GM23338 (cell line): ENCODE measurements around the gene P2RY13.

Experiments used
- CREB1 ChIP-seq: fragments of 250-450 bp; sonication (Bioruptor Pico); IDR thresholded peaks from 2 replicates; pipeline ENCODE4 v1.5.0; 2020; ENCODE audit warnings: low read depth, mild to moderate bottlenecking, moderate library complexity
- EZH2 ChIP-seq: fragments of 200-600 bp; sonication (generic); IDR thresholded peaks from one replicate; pipeline ENCODE4 v1.8.0; 2017; ENCODE audit warnings: antibody characterized with exemption, mild to moderate bottlenecking, low read depth; ENCODE audit not compliant: unreplicated experiment
- EZH2phosphoT487 ChIP-seq: fragments of 200-600 bp; sonication (generic); IDR thresholded peaks from one replicate; pipeline ENCODE4 v1.8.1; 2018; ENCODE audit warnings: antibody characterized with exemption; ENCODE audit not compliant: unreplicated experiment
- JUNB ChIP-seq: IDR thresholded peaks from one replicate; pipeline ENCODE4 v1.6.1; 2016; ENCODE audit warnings: antibody characterized with exemption; ENCODE audit not compliant: unreplicated experiment
- NANOG ChIP-seq: IDR thresholded peaks from 2 replicates; pipeline ENCODE4 v1.6.1; 2016; ENCODE audit warnings: antibody characterized with exemption, borderline replicate concordance
- POLR2AphosphoS5 ChIP-seq: IDR thresholded peaks from 2 replicates; pipeline ENCODE4 v1.6.1; 2016; ENCODE audit warnings: antibody characterized with exemption, low read depth
- STAT1 ChIP-seq: IDR thresholded peaks from one replicate; pipeline ENCODE4 v1.6.1; 2016; ENCODE audit warnings: antibody characterized with exemption; ENCODE audit not compliant: unreplicated experiment
- ZNF114 ChIP-seq: fragments of 250-450 bp; sonication (Bioruptor Pico); IDR thresholded peaks from 2 replicates; pipeline ENCODE4 v1.5.0; 2020; ENCODE audit warnings: mild to moderate bottlenecking, moderate library complexity
- ZNF331 ChIP-seq: fragments of 250-450 bp; sonication (Bioruptor Pico); IDR thresholded peaks from 2 replicates; pipeline ENCODE4 v1.5.0; 2020; ENCODE audit warnings: low read depth, mild to moderate bottlenecking, moderate library complexity
- TF ChIP-seq, protein P1 (sequence below), 2 experiments: fragments of 200-600 bp in 1 of 2; sonication (generic) in 1 of 2; conservative IDR thresholded peaks; 2 replicates each; pipeline versions ENCODE4 v1.5.1 to v1.6.1; 2016 to 2017; ENCODE audit warnings: antibody characterized with exemption in 2 of 2, low read depth in 2 of 2, mild to moderate bottlenecking in 2 of 2, moderate library complexity in 1 of 2
- TF ChIP-seq, protein P2 (sequence below): IDR thresholded peaks from one replicate; pipeline ENCODE4 v1.6.1; 2018; ENCODE audit warnings: antibody characterized with exemption; ENCODE audit not compliant: unreplicated experiment
- TF ChIP-seq, protein P3 (sequence below): fragments of 250-450 bp; sonication (Bioruptor Pico); IDR thresholded peaks from 2 replicates; pipeline ENCODE4 v1.5.0; 2020; ENCODE audit warnings: mild to moderate bottlenecking, moderate library complexity

DNA sequence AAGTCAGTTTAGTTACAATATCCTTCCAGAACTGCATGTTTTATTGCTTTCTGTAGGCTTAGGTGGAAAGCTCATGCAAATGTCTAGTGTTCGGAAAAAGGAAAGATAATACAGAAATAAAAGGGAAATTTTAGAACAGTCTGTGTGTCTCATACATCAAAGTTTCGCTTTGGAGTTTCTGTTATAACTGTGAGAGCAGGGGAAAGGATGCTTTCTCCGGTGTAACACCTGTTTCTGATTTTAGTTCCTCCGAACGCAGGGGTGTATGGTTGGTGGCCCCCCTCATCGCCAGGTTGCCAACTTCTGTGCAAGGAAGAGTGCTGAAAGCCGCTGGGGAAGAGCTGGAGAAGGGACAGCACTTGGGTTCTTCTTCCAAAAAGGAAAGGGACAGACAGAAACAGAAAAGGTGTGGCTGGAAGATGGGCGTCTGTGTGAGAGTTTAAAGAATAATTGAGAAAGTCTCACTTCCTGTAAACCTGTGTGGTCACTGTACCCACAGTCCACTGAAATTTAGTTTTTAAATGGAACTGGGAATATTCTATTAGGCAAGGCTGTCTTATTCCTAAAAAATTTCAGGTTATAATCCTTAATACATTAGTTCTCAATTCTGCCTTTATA is 48.5 kb upstream of the P2RY13 start:
- TF ChIP-seq, protein P1, sequence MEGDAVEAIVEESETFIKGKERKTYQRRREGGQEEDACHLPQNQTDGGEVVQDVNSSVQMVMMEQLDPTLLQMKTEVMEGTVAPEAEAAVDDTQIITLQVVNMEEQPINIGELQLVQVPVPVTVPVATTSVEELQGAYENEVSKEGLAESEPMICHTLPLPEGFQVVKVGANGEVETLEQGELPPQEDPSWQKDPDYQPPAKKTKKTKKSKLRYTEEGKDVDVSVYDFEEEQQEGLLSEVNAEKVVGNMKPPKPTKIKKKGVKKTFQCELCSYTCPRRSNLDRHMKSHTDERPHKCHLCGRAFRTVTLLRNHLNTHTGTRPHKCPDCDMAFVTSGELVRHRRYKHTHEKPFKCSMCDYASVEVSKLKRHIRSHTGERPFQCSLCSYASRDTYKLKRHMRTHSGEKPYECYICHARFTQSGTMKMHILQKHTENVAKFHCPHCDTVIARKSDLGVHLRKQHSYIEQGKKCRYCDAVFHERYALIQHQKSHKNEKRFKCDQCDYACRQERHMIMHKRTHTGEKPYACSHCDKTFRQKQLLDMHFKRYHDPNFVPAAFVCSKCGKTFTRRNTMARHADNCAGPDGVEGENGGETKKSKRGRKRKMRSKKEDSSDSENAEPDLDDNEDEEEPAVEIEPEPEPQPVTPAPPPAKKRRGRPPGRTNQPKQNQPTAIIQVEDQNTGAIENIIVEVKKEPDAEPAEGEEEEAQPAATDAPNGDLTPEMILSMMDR (conservative IDR thresholded peaks at IDR 0.05; ENCODE audit: low read depth in 2 of 2), result no peak
- TF ChIP-seq EZH2 (no peak), POLR2AphosphoS5 (no peak), EZH2phosphoT487 (no peak), JUNB (no peak), CREB1 (no peak), STAT1 (no peak), ZNF114 (no peak), NANOG (no peak), ZNF331 (CRISPR knock-in tag) (no peak)
- TF ChIP-seq, protein P2, sequence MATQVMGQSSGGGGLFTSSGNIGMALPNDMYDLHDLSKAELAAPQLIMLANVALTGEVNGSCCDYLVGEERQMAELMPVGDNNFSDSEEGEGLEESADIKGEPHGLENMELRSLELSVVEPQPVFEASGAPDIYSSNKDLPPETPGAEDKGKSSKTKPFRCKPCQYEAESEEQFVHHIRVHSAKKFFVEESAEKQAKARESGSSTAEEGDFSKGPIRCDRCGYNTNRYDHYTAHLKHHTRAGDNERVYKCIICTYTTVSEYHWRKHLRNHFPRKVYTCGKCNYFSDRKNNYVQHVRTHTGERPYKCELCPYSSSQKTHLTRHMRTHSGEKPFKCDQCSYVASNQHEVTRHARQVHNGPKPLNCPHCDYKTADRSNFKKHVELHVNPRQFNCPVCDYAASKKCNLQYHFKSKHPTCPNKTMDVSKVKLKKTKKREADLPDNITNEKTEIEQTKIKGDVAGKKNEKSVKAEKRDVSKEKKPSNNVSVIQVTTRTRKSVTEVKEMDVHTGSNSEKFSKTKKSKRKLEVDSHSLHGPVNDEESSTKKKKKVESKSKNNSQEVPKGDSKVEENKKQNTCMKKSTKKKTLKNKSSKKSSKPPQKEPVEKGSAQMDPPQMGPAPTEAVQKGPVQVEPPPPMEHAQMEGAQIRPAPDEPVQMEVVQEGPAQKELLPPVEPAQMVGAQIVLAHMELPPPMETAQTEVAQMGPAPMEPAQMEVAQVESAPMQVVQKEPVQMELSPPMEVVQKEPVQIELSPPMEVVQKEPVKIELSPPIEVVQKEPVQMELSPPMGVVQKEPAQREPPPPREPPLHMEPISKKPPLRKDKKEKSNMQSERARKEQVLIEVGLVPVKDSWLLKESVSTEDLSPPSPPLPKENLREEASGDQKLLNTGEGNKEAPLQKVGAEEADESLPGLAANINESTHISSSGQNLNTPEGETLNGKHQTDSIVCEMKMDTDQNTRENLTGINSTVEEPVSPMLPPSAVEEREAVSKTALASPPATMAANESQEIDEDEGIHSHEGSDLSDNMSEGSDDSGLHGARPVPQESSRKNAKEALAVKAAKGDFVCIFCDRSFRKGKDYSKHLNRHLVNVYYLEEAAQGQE, result no peak
- TF ChIP-seq, protein P3, sequence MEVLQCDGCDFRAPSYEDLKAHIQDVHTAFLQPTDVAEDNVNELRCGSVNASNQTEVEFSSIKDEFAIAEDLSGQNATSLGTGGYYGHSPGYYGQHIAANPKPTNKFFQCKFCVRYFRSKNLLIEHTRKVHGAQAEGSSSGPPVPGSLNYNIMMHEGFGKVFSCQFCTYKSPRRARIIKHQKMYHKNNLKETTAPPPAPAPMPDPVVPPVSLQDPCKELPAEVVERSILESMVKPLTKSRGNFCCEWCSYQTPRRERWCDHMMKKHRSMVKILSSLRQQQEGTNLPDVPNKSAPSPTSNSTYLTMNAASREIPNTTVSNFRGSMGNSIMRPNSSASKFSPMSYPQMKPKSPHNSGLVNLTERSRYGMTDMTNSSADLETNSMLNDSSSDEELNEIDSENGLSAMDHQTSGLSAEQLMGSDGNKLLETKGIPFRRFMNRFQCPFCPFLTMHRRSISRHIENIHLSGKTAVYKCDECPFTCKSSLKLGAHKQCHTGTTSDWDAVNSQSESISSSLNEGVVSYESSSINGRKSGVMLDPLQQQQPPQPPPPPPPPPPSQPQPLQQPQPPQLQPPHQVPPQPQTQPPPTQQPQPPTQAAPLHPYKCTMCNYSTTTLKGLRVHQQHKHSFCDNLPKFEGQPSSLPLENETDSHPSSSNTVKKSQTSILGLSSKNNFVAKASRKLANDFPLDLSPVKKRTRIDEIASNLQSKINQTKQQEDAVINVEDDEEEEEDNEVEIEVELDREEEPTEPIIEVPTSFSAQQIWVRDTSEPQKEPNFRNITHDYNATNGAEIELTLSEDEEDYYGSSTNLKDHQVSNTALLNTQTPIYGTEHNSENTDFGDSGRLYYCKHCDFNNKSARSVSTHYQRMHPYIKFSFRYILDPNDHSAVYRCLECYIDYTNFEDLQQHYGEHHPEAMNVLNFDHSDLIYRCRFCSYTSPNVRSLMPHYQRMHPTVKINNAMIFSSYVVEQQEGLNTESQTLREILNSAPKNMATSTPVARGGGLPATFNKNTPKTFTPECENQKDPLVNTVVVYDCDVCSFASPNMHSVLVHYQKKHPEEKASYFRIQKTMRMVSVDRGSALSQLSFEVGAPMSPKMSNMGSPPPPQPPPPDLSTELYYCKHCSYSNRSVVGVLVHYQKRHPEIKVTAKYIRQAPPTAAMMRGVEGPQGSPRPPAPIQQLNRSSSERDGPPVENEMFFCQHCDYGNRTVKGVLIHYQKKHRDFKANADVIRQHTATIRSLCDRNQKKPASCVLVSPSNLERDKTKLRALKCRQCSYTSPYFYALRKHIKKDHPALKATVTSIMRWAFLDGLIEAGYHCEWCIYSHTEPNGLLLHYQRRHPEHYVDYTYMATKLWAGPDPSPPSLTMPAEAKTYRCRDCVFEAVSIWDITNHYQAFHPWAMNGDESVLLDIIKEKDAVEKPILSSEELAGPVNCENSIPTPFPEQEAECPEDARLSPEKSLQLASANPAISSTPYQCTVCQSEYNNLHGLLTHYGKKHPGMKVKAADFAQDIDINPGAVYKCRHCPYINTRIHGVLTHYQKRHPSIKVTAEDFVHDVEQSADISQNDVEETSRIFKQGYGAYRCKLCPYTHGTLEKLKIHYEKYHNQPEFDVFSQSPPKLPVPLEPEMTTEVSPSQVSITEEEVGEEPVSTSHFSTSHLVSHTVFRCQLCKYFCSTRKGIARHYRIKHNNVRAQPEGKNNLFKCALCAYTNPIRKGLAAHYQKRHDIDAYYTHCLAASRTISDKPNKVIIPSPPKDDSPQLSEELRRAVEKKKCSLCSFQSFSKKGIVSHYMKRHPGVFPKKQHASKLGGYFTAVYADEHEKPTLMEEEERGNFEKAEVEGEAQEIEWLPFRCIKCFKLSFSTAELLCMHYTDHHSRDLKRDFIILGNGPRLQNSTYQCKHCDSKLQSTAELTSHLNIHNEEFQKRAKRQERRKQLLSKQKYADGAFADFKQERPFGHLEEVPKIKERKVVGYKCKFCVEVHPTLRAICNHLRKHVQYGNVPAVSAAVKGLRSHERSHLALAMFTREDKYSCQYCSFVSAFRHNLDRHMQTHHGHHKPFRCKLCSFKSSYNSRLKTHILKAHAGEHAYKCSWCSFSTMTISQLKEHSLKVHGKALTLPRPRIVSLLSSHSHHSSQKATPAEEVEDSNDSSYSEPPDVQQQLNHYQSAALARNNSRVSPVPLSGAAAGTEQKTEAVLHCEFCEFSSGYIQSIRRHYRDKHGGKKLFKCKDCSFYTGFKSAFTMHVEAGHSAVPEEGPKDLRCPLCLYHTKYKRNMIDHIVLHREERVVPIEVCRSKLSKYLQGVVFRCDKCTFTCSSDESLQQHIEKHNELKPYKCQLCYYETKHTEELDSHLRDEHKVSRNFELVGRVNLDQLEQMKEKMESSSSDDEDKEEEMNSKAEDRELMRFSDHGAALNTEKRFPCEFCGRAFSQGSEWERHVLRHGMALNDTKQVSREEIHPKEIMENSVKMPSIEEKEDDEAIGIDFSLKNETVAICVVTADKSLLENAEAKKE (CRISPR knock-in tag), result no peak
